Measurements from ENCODE around the gene CREB5. TPM values are rescaled to one million over a fixed set of nuclear protein-coding genes. Genes with fewer than 3 reads are reported as not detected.
"Not testable (repeated sequence)": the region's sequence is repeated elsewhere in the genome, so short reads cannot be mapped to it uniquely, and the experiment has no call there.

The CREB5 gene
- total RNA-seq, 1 experiment from 2014 or later, result 2.1 TPM

GRCh38 chr7:28595076-28595475, 182.8 kb downstream of the CREB5 start:
- Histone ChIP-seq H3K79me2 (ENCODE audit: low read depth) (no peaks in the 10 kb centered on the region), H3F3A (ENCODE audit: insufficient read depth, low read depth) (no peaks in the 10 kb centered on the region), H3K4me3 (no peak overlapping the region), H2AFZ (no peak overlapping the region), H4K20me1 (ENCODE audit: insufficient read depth) (no peaks in the 10 kb centered on the region), H3K4me2 (no peak overlapping the region), H3K9me3 (ENCODE audit: insufficient read depth, low read depth) (no peaks in the 10 kb centered on the region), H3K36me3 (ENCODE audit: low read depth) (no peaks in the 10 kb centered on the region), H3K27ac (no peak overlapping the region), H3K27me3 (ENCODE audit: insufficient read depth, low read depth) (no peaks in the 10 kb centered on the region), H3K4me1 (replicated peaks; ENCODE audit: insufficient read depth) (no peaks in the 10 kb centered on the region), H3K9me2 (ENCODE audit: insufficient read depth) (no peaks in the 10 kb centered on the region)
- BruUV-seq (replicated peaks), result no TSS peak
- no peak for DNase-seq
- ChIA-PET CTCF (no interaction called here), POLR2A (ENCODE audit: unreplicated experiment) (no interaction called here)
- intact Hi-C loops (cut with micrococcal nuclease; ENCODE audit: unreplicated experiment), result no loop called here
- TF ChIP-seq, protein P1, sequence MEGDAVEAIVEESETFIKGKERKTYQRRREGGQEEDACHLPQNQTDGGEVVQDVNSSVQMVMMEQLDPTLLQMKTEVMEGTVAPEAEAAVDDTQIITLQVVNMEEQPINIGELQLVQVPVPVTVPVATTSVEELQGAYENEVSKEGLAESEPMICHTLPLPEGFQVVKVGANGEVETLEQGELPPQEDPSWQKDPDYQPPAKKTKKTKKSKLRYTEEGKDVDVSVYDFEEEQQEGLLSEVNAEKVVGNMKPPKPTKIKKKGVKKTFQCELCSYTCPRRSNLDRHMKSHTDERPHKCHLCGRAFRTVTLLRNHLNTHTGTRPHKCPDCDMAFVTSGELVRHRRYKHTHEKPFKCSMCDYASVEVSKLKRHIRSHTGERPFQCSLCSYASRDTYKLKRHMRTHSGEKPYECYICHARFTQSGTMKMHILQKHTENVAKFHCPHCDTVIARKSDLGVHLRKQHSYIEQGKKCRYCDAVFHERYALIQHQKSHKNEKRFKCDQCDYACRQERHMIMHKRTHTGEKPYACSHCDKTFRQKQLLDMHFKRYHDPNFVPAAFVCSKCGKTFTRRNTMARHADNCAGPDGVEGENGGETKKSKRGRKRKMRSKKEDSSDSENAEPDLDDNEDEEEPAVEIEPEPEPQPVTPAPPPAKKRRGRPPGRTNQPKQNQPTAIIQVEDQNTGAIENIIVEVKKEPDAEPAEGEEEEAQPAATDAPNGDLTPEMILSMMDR (conservative IDR thresholded peaks at IDR 0.05), result no peak
- no peak for TF ChIP-seq EZH2 (IDR thresholded peaks at IDR 0.05; ENCODE audit: low read depth)

DNA sequence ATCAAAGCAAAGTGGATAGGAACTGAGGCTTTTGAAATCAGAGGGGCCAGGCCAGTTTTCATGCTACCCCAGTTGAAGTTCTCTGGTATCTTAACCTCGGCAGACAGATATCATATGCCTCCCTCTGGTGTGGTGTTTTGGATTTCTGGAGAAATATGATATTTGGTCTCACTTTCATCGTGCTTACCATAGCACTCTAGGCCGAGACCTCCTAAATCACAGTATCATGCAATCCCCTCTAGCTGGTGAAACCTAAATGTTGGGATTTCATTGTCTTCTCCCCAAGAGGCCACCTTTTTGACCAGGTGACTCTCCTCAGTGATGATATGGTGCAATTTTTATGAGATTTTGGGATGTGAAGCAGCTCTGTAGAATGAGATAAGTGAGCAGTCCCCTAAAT, 183.5 kb downstream of the CREB5 start:
- Histone ChIP-seq H3K36me3 (ENCODE audit: low read depth) (no peaks in the 10 kb centered on the region), H3F3A (ENCODE audit: insufficient read depth, low read depth) (no peaks in the 10 kb centered on the region), H3K79me2 (ENCODE audit: low read depth) (no peaks in the 10 kb centered on the region), H3K4me1 (replicated peaks; ENCODE audit: insufficient read depth) (no peaks in the 10 kb centered on the region), H3K27ac (no peak overlapping the region), H2AFZ (no peak overlapping the region), H4K20me1 (ENCODE audit: insufficient read depth) (no peaks in the 10 kb centered on the region), H3K27me3 (ENCODE audit: insufficient read depth, low read depth) (no peaks in the 10 kb centered on the region), H3K4me2 (no peak overlapping the region), H3K4me3 (no peak overlapping the region), H3K9me3 (ENCODE audit: insufficient read depth, low read depth) (no peaks in the 10 kb centered on the region), H3K9me2 (ENCODE audit: insufficient read depth) (no peaks in the 10 kb centered on the region)
- no peak for TF ChIP-seq EZH2 (IDR thresholded peaks at IDR 0.05; ENCODE audit: low read depth)
- POLR2A ChIA-PET (ENCODE audit: unreplicated experiment), result no interaction called here
- CTCF ChIA-PET, result no interaction called here
- intact Hi-C loops (cut with micrococcal nuclease; ENCODE audit: unreplicated experiment), result no loop called here
- no TSS peak for BruUV-seq (replicated peaks)
- no peak for DNase-seq

GRCh38 chr7:28596245-28596935, 184.1 kb downstream of the CREB5 start:
- no peaks in the 10 kb centered on the region for H3K79me2 ChIP-seq (ENCODE audit: low read depth)
- intact Hi-C loops (cut with micrococcal nuclease; ENCODE audit: unreplicated experiment), result no loop called here
- TF ChIP-seq, protein P1 (conservative IDR thresholded peaks at IDR 0.05), result no peak
- TF ChIP-seq EZH2 (IDR thresholded peaks at IDR 0.05; ENCODE audit: low read depth), result no peak
- no peaks in the 10 kb centered on the region for H3K4me1 ChIP-seq (replicated peaks; ENCODE audit: insufficient read depth)
- H3K36me3 ChIP-seq (ENCODE audit: low read depth), result no peaks in the 10 kb centered on the region
- H3K9me2 ChIP-seq (ENCODE audit: insufficient read depth), result no peaks in the 10 kb centered on the region
- POLR2A ChIA-PET (ENCODE audit: unreplicated experiment), result no interaction called here
- no peaks in the 10 kb centered on the region for H3K9me3 ChIP-seq (ENCODE audit: insufficient read depth, low read depth)
- BruUV-seq (replicated peaks), result no TSS peak
- CTCF ChIA-PET, result no interaction called here
- no peak overlapping the region for H2AFZ ChIP-seq
- no peaks in the 10 kb centered on the region for H3K27me3 ChIP-seq (ENCODE audit: insufficient read depth, low read depth)
- no peak for DNase-seq
- H3K4me2 ChIP-seq, result no peak overlapping the region
- H3K4me3 ChIP-seq, result no peak overlapping the region
- H3F3A ChIP-seq (ENCODE audit: insufficient read depth, low read depth), result no peaks in the 10 kb centered on the region
- H3K27ac ChIP-seq, result no peak overlapping the region
- no peaks in the 10 kb centered on the region for H4K20me1 ChIP-seq (ENCODE audit: insufficient read depth)

DNA sequence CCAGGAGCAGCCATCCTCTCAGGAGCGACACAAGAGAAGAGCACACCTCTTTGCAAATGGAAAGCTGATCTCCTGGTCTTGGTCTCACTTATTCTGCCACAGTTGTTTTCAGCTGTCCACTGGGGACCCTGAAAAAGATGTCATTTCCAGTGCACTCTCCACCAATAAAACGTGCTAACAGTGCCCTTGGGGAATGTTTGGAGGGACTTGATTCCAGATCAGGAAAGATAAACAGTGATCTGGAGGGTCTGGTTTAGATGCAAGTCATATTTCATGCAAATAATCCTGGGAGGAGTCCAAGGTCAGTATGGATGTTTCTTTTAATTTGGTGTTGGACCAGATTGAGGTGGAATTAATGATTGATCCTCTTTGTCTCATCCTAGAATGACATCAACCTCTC, 185.0 kb downstream of the CREB5 start:
- no peaks in the 10 kb centered on the region for H3F3A ChIP-seq (ENCODE audit: insufficient read depth, low read depth)
- intact Hi-C loops (cut with micrococcal nuclease; ENCODE audit: unreplicated experiment), result no loop called here
- H2AFZ ChIP-seq, result no peak overlapping the region
- POLR2A ChIA-PET (ENCODE audit: unreplicated experiment), result no interaction called here
- no peak for DNase-seq
- no peaks in the 10 kb centered on the region for H3K27me3 ChIP-seq (ENCODE audit: insufficient read depth, low read depth)
- no peaks in the 10 kb centered on the region for H3K36me3 ChIP-seq (ENCODE audit: low read depth)
- BruUV-seq (replicated peaks), result no TSS peak
- peaks cover 2% of the 10 kb centered on the region; the same call in 1 of the 2 replicates for H3K9me3 ChIP-seq (ENCODE audit: insufficient read depth, low read depth)
- no peaks in the 10 kb centered on the region for H4K20me1 ChIP-seq (ENCODE audit: insufficient read depth)
- no peaks in the 10 kb centered on the region for H3K9me2 ChIP-seq (ENCODE audit: insufficient read depth)
- CTCF ChIA-PET, result no interaction called here
- no peak overlapping the region for H3K4me2 ChIP-seq
- H3K4me3 ChIP-seq, result no peak overlapping the region
- no peak overlapping the region for H3K27ac ChIP-seq
- H3K79me2 ChIP-seq (ENCODE audit: low read depth), result no peaks in the 10 kb centered on the region
- no peaks in the 10 kb centered on the region for H3K4me1 ChIP-seq (replicated peaks; ENCODE audit: insufficient read depth)
- TF ChIP-seq, protein P1 (conservative IDR thresholded peaks at IDR 0.05), result no peak
- no peak for TF ChIP-seq EZH2 (IDR thresholded peaks at IDR 0.05; ENCODE audit: low read depth)

DNA sequence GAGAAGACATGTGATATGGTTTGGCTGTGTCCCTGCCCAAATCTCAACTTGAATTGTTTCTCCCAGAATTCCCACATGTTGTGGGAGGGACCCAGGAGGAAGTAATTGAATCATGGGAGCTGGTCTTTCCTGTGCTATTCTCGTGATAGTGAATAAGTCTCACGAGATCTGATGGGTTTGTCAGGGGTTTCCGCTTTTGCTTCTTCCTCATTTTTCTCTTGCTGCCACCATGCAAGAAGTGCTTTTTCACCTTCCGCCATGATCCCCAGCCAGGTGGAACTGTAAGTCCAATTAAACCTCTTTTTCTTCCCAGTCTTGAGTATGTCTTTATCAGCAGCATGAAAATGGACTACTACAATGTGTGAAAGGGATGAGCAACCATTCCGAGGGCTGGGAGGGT, 185.7 kb downstream of the CREB5 start:
- BruUV-seq (replicated peaks); H3K27me3 ChIP-seq (ENCODE audit: insufficient read depth, low read depth); H3F3A ChIP-seq (ENCODE audit: insufficient read depth, low read depth); CTCF ChIA-PET; H3K4me1 ChIP-seq (replicated peaks; ENCODE audit: insufficient read depth); DNase-seq; H3K9me2 ChIP-seq (ENCODE audit: insufficient read depth); H3K36me3 ChIP-seq (ENCODE audit: low read depth); H4K20me1 ChIP-seq (ENCODE audit: insufficient read depth); intact Hi-C loops (cut with micrococcal nuclease; ENCODE audit: unreplicated experiment); POLR2A ChIA-PET (ENCODE audit: unreplicated experiment); H3K9me3 ChIP-seq (ENCODE audit: insufficient read depth, low read depth); H3K4me3 ChIP-seq; H3K4me2 ChIP-seq; H3K27ac ChIP-seq; H2AFZ ChIP-seq; H3K79me2 ChIP-seq (ENCODE audit: low read depth): not testable (repeated sequence)
